HepG2 (cell line): Measurements from ENCODE around the gene ANAPC16. TPM values are rescaled to one million over a fixed set of nuclear protein-coding genes. Genes with fewer than 3 reads are reported as not detected.

Experiments
- ATAC-seq: fragments of 200-7000 bp; cut with Tn5 transposase; 3 replicates; pipeline ENCODE4 v1.9.1; 2020; ENCODE audit warnings: mild to moderate bottlenecking, moderate library complexity
- BruUV-seq: library from RNA; stranded (reverse); fragments of 400-500 nt; replicated peaks from 2 replicates; lab custom pipeline; 2021; lab: Mats Ljungman, UMichigan
- CTCF ChIA-PET: fragments of 300-600 bp; formaldehyde crosslinking; extraction: SDS; loops from one replicate; lab custom pipeline; 2021; ENCODE audit warnings: low total read pairs, inconsistent platforms, low intra/inter-chr PET ratio; lab: Yijun Ruan, JAX
- POLR2A ChIA-PET: fragments of 350-600 bp; sonication (Branson Sonifier 250); formaldehyde crosslinking; loops from one replicate; lab custom pipeline; 2020; ENCODE audit warnings: antibody characterized with exemption, inconsistent platforms; lab: Yijun Ruan, JAX
- DNase-seq: peaks from one replicate; pipeline ENCODE4 v3.0.0-alpha.2; 2015; ENCODE audit warnings: low spot score
- FAIRE-seq: peaks from 3 replicates; lab custom pipeline; 2011; peaks lifted over from hg19 to GRCh38; lab: Jason Lieb, UNC
- H2AFZ ChIP-seq: one replicate; pipeline ENCODE4 v1.6.1; 2011; ENCODE audit warnings: low read length, inconsistent platforms
- H3K27ac ChIP-seq: fragments of 300-600 bp; 3 replicates; pipeline ENCODE4 v1.8.0; 2011; ENCODE audit warnings: mixed run types, mild to moderate bottlenecking, mixed read lengths, low read length, inconsistent platforms; ENCODE audit not compliant: insufficient read depth; ENCODE audit errors: extremely low read length
- H3K27me3 ChIP-seq, 2 experiments: fragments of 200-600 bp in 1 of 2; 2 replicates in 1 of 2; 3 replicates in 1 of 2; pipeline versions ENCODE4 v1.6.0 to v1.8.0; 2011; ENCODE audit warnings: low read length in 2 of 2, mild to moderate bottlenecking in 2 of 2, moderate library complexity in 2 of 2, inconsistent platforms in 1 of 2; ENCODE audit not compliant: insufficient read depth in 2 of 2, control insufficient read depth in 1 of 2
- H3K36me3 ChIP-seq, 2 experiments: fragments of 200-600 bp in 1 of 2; replicated peaks in 1 of 2; 2 replicates in 1 of 2; 3 replicates in 1 of 2; pipeline versions ENCODE4 v1.5.1 to v1.8.0; 2011; ENCODE audit warnings: low read length in 2 of 2, inconsistent platforms in 1 of 2; ENCODE audit not compliant: insufficient read depth in 2 of 2, control insufficient read depth in 1 of 2
- H3K4me1 ChIP-seq: 2 replicates; pipeline ENCODE4 v1.5.1; 2012; ENCODE audit warnings: low read length, inconsistent platforms; ENCODE audit not compliant: insufficient read depth
- H3K4me2 ChIP-seq: 2 replicates; pipeline ENCODE4 v1.6.0; 2011; ENCODE audit warnings: low read depth, low read length, inconsistent platforms
- H3K4me3 ChIP-seq, 3 experiments: fragments of 200-600 bp in 1 of 3; sonication (generic), shearing (Covaris generic) in 1 of 3; replicated peaks in 1 of 3; 2 replicates each; pipeline ENCODE4 v1.5.1; 2011 to 2016; ENCODE audit warnings: low read length in 3 of 3, inconsistent platforms in 2 of 3, low read depth in 2 of 3, mild to moderate bottlenecking in 2 of 3, control low read depth in 1 of 3, mixed read lengths in 1 of 3; ENCODE audit not compliant: insufficient read depth in 1 of 3
- H3K79me2 ChIP-seq: one replicate; pipeline ENCODE4 v1.6.1; 2011; ENCODE audit warnings: low read length, inconsistent platforms; ENCODE audit not compliant: insufficient read depth
- H3K9ac ChIP-seq: 2 replicates; pipeline ENCODE4 v1.6.0; 2011; ENCODE audit warnings: mild to moderate bottlenecking, low read depth, low read length, inconsistent platforms; ENCODE audit not compliant: insufficient read depth
- H3K9me3 ChIP-seq: 2 replicates; pipeline ENCODE4 v1.5.1; 2012; ENCODE audit warnings: mild to moderate bottlenecking, low read length
- H4K20me1 ChIP-seq: 2 replicates; pipeline ENCODE4 v1.6.0; 2011; ENCODE audit warnings: inconsistent platforms, mild to moderate bottlenecking, low read length, moderate library complexity; ENCODE audit not compliant: insufficient read depth
- BCL6 ChIP-seq: IDR thresholded peaks from 2 replicates; pipeline ENCODE4 v1.6.1; 2016; ENCODE audit warnings: missing genetic modification reagents, missing compliant biosample characterization
- ELF4 ChIP-seq: sonication (generic); formaldehyde crosslinking; IDR thresholded peaks from 2 replicates; pipeline ENCODE4 v1.5.0; 2020; ENCODE audit warnings: missing genetic modification reagents, mild to moderate bottlenecking, moderate library complexity, borderline replicate concordance
- FIP1L1 ChIP-seq: fragments of 200-400 bp; formaldehyde crosslinking; IDR thresholded peaks from 2 replicates; pipeline ENCODE4 v1.6.1; 2018; ENCODE audit warnings: low read depth, mild to moderate bottlenecking, low read length, moderate library complexity, borderline replicate concordance; ENCODE audit not compliant: insufficient read depth
- FOSL2 ChIP-seq: sonication (generic); formaldehyde crosslinking; IDR thresholded peaks from 2 replicates; pipeline ENCODE4 v1.4.0; 2020; ENCODE audit warnings: missing genetic modification reagents
- GLI4 ChIP-seq: sonication (generic); formaldehyde crosslinking; IDR thresholded peaks from 2 replicates; pipeline ENCODE4 v1.5.1; 2020; ENCODE audit warnings: missing genetic modification reagents, mild to moderate bottlenecking, moderate library complexity, borderline replicate concordance
- HOXD1 ChIP-seq: sonication (generic); formaldehyde crosslinking; IDR thresholded peaks from 2 replicates; pipeline ENCODE4 v1.5.0; 2020; ENCODE audit warnings: missing genetic modification reagents
- NFIC ChIP-seq: IDR thresholded peaks from 2 replicates; pipeline ENCODE4 v1.6.1; 2012; ENCODE audit warnings: mild to moderate bottlenecking, low read length, inconsistent platforms
- NPAS2 ChIP-seq: sonication (generic); formaldehyde crosslinking; IDR thresholded peaks from 2 replicates; pipeline ENCODE4 v1.8.0; 2022; ENCODE audit warnings: mild to moderate bottlenecking, missing genetic modification reagents, borderline replicate concordance
- PHF8 ChIP-seq: sonication (generic); formaldehyde crosslinking; IDR thresholded peaks from 2 replicates; pipeline ENCODE4 v1.5.0; 2020; ENCODE audit warnings: missing genetic modification reagents
- SP2 ChIP-seq: sonication (generic); formaldehyde crosslinking; IDR thresholded peaks from 2 replicates; pipeline ENCODE4 v1.5.1; 2020; ENCODE audit warnings: mild to moderate bottlenecking, missing genetic modification reagents
- TCF12 ChIP-seq, 2 experiments: fragments of 450-650 bp in 1 of 2; sonication (generic) in 1 of 2; formaldehyde crosslinking in 1 of 2; IDR thresholded peaks; 2 replicates each; pipeline versions ENCODE4 v1.6.1 to v1.8.0; 2017 to 2022; ENCODE audit warnings: antibody characterized with exemption in 1 of 2, mild to moderate bottlenecking in 1 of 2, missing genetic modification reagents in 1 of 2, moderate library complexity in 1 of 2
- ZMYM2 ChIP-seq: sonication (generic); formaldehyde crosslinking; IDR thresholded peaks from 2 replicates; pipeline ENCODE4 v1.8.0; 2022; ENCODE audit warnings: mild to moderate bottlenecking, missing genetic modification reagents
- ZNF3 ChIP-seq: IDR thresholded peaks from 2 replicates; pipeline ENCODE4 v1.7.0; 2017; ENCODE audit warnings: inconsistent platforms
- ZNF333 ChIP-seq: sonication (generic); formaldehyde crosslinking; IDR thresholded peaks from 2 replicates; pipeline ENCODE4 v1.4.0; 2020; ENCODE audit warnings: mild to moderate bottlenecking, missing genetic modification reagents, borderline replicate concordance
- ZNF335 ChIP-seq: sonication (generic); formaldehyde crosslinking; IDR thresholded peaks from 2 replicates; pipeline ENCODE4 v1.4.0; 2020; ENCODE audit warnings: missing genetic modification reagents
- ZNF747 ChIP-seq: sonication (generic); formaldehyde crosslinking; IDR thresholded peaks from 2 replicates; pipeline ENCODE4 v1.8.1; 2023; ENCODE audit warnings: missing genetic modification reagents, mild to moderate bottlenecking, borderline replicate concordance
- ZNF780A ChIP-seq: sonication (generic); formaldehyde crosslinking; IDR thresholded peaks from 2 replicates; pipeline ENCODE4 v1.8.0; 2022; ENCODE audit warnings: mild to moderate bottlenecking, missing genetic modification reagents, moderate library complexity
- ZNF781 ChIP-seq: sonication (generic); formaldehyde crosslinking; IDR thresholded peaks from 2 replicates; pipeline ENCODE4 v1.5.1; 2020; ENCODE audit warnings: borderline replicate concordance, mild to moderate bottlenecking, missing genetic modification reagents; ENCODE audit errors: not compliant biosample characterization
- WGBS: methylation state at CpG from one replicate; pipeline ENCODE4 v1.1.6; 2017; ENCODE audit warnings: low lambda C conversion rate; 5-methylcytosine and 5-hydroxymethylcytosine counted together
- in situ Hi-C: cut with HindIII; loops from 2 replicates; pipeline ENCODE4 v1.10.0; 2017; ENCODE audit warnings: low pct_unique_long_range_greater_than_20kb; ENCODE audit not compliant: extremely low pct_ligation_motif_present
- intact Hi-C: fragments of 100-400 bp; cut with micrococcal nuclease; formaldehyde crosslinking; loops from one replicate; pipeline ENCODE4 v1.10.0; 2022; ENCODE audit not compliant: unreplicated experiment
- polyA plus RNA-seq, 8 experiments: library from polyadenylated mRNA; depleted of rRNA in 3 of 8; stranded (reverse) in 7 of 8; unstranded in 1 of 8; fragments of >200 nt; fragmentation: Illumina TruSeq in 4 of 8; extraction: Trizol in 4 of 8; gene quantifications; 2 replicates each; pipeline versions ENCODE4 v1.2.1 to v1.2.3, GENCODE V29; 2011 to 2016; ENCODE audit warnings: low read depth in 4 of 8, missing spikeins in 1 of 8, mixed read lengths in 1 of 8; ENCODE audit not compliant: insufficient read depth in 1 of 8
- total RNA-seq, 5 experiments: library from RNA; depleted of rRNA; stranded (reverse); fragments of >200 nt; fragmentation: Illumina TruSeq; extraction: Trizol; gene quantifications; 2 replicates each; pipeline ENCODE4 v1.2.3, GENCODE V29; 2016; ENCODE audit warnings: low read depth in 1 of 5
- TF ChIP-seq, protein P1 (sequence below): sonication (generic); formaldehyde crosslinking; IDR thresholded peaks from 2 replicates; pipeline ENCODE4 v1.5.1; 2020; ENCODE audit warnings: missing genetic modification reagents, mild to moderate bottlenecking, borderline replicate concordance
- TF ChIP-seq, protein P2 (sequence below): sonication (generic); formaldehyde crosslinking; IDR thresholded peaks from 2 replicates; pipeline ENCODE4 v1.8.1; 2023; ENCODE audit warnings: mild to moderate bottlenecking, missing genetic modification reagents
- TF ChIP-seq, protein P3 (sequence below): sonication (generic); formaldehyde crosslinking; IDR thresholded peaks from 2 replicates; pipeline ENCODE4 v1.5.0; 2020; ENCODE audit warnings: missing genetic modification reagents, mild to moderate bottlenecking, borderline replicate concordance

ANAPC16 gene
- total and polyA plus RNA-seq, 2 of the 13 experiments (the other 11 are each of a cell fraction or from before 2014, with no cell fraction given) = 74.8 to 89.4 TPM

DNA sequence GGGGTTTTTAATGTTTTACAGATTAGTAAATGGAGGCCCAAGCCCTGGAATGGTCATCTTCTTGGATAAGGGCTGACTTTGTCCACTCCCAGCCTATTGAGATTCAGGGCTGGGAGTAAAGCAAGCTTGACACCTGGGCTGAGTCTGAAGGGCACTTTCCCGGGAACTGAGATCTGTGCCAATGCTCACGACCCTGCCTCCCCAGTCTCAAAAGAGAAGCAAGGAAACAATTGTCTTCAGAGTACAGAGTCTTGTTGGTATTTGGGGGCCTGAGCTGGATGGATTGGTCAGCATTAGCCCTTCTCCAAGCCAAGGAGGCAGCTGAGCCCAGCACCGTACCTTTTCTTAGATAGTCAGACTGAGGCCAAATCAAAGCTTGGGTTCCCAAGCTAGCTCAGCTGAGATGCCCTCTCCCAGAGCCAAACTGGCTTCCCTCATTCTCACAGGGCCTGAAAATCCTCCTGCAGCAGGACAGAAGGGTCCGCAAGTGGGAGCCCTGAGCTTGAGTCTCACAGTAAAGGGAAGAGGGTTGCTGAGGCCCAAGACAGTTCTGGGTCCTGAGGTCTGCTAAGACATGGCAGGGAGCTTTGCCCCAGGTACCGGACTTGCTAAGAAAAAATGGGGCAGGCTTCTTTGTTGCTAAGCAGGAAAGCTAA, 61.7 kb downstream of the ANAPC16 start:
- Histone ChIP-seq H3K27me3 (no peaks in the 10 kb centered on the region; a peak in 1 of 5 replicates), H3K4me3 (no peak overlapping the region), H3K36me3 (peaks cover 2 to 13% of the 10 kb centered on the region in 2 experiments; a peak in 3 of 5 replicates), H3K4me2 (0 out of 2 replicates have a peak overlapping the region, but pooled peaks have one; percentile 0), H3K27ac (peak overlapping the region; percentile 54), H3K79me2 (peaks cover 23% of the 10 kb centered on the region), H3K9ac (no peak overlapping the region), H3K9me3 (no peaks in the 10 kb centered on the region), H3K4me1 (peaks cover 44% of the 10 kb centered on the region), H2AFZ (no peak overlapping the region), H4K20me1 (peaks cover 26% of the 10 kb centered on the region)
- POLR2A ChIA-PET = interaction anchor here (0.9 to 8.5 kb wide), 7 partner anchors 17 to 55 kb away, joined by 3 to 322 read pairs (median 7); no protein-coding TSS in a partner anchor
- FAIRE-seq (no peak), ATAC-seq (no peak), DNase-seq (no peak)
- no TSS peak for BruUV-seq
- intact Hi-C loops (no loop called here), in situ Hi-C loops (loop anchor here (5.0 kb wide), 1 partner anchor 50 kb away; no protein-coding TSS in a partner anchor)
- CTCF ChIA-PET = no interaction called here
- WGBS = 59% methylated on average over 3 of the region's 5 CpGs
- TF ChIP-seq ZNF781 (CRISPR knock-in tag) (no peak), ZNF780A (no peak), ELF4 (CRISPR knock-in tag) (no peak), TCF12 (IDR thresholded peaks at IDR 0.05) (no peak), TCF12 (CRISPR knock-in tag; IDR thresholded peaks at IDR 0.05) (no peak), ZNF3 (no peak), ZNF335 (CRISPR knock-in tag) (no peak), PHF8 (CRISPR knock-in tag) (no peak; the same call in 1 of the 2 replicates), ZNF747 (CRISPR knock-in tag) (no peak), BCL6 (CRISPR knock-in tag) (no peak), SP2 (CRISPR knock-in tag) (no peak), HOXD1 (CRISPR knock-in tag) (no peak), NFIC (no peak), GLI4 (CRISPR knock-in tag) (no peak), ZNF333 (CRISPR knock-in tag) (no peak), FIP1L1 (0 out of 2 replicates have a peak, but pooled peaks have one; percentile 27), FOSL2 (CRISPR knock-in tag) (no peak), ZMYM2 (CRISPR knock-in tag) (no peak), NPAS2 (no peak)
- TF ChIP-seq, protein P1, sequence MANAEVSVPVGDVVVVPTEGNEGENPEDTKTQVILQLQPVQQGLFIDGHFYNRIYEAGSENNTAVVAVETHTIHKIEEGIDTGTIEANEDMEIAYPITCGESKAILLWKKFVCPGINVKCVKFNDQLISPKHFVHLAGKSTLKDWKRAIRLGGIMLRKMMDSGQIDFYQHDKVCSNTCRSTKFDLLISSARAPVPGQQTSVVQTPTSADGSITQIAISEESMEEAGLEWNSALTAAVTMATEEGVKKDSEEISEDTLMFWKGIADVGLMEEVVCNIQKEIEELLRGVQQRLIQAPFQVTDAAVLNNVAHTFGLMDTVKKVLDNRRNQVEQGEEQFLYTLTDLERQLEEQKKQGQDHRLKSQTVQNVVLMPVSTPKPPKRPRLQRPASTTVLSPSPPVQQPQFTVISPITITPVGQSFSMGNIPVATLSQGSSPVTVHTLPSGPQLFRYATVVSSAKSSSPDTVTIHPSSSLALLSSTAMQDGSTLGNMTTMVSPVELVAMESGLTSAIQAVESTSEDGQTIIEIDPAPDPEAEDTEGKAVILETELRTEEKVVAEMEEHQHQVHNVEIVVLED (CRISPR knock-in tag) = no peak
- TF ChIP-seq, protein P2, sequence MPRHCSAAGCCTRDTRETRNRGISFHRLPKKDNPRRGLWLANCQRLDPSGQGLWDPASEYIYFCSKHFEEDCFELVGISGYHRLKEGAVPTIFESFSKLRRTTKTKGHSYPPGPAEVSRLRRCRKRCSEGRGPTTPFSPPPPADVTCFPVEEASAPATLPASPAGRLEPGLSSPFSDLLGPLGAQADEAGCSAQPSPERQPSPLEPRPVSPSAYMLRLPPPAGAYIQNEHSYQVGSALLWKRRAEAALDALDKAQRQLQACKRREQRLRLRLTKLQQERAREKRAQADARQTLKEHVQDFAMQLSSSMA = 0 out of 2 replicates have a peak, but pooled peaks have one; percentile 22
- TF ChIP-seq, protein P3, sequence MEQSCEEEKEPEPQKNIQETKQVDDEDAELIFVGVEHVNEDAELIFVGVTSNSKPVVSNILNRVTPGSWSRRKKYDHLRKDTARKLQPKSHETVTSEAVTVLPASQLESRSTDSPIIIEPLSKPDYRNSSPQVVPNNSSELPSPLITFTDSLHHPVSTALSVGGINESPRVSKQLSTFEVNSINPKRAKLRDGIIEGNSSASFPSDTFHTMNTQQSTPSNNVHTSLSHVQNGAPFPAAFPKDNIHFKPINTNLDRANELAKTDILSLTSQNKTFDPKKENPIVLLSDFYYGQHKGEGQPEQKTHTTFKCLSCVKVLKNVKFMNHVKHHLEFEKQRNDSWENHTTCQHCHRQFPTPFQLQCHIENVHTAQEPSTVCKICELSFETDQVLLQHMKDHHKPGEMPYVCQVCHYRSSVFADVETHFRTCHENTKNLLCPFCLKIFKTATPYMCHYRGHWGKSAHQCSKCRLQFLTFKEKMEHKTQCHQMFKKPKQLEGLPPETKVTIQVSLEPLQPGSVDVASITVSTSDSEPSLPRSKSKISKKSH = no peak
